ENCODE results near the gene KLF9. TPM values are rescaled to one million over a fixed set of nuclear protein-coding genes. Genes with fewer than 3 reads are reported as not detected.

Gene KLF9
- total RNA-seq, 1 donor from 2014 or later, result 3.6 TPM

- DNase-seq (ENCODE audit: low spot score in 2 of 2, unreplicated experiment in 2 of 2), result no peak
- peaks cover 39% of the 10 kb centered on the region for H3K4me1 Mint-ChIP-seq
- H3K27me3 Mint-ChIP-seq (ENCODE audit: low read depth), result peaks cover 4% of the 10 kb centered on the region
- no peaks in the 10 kb centered on the region for H3K36me3 Mint-ChIP-seq
- H3K27ac Mint-ChIP-seq, result peak overlapping the region; percentile 98
- no peaks in the 10 kb centered on the region for H3K9me3 Mint-ChIP-seq
- peak overlapping the region; percentile 82 for H3K4me3 Mint-ChIP-seq
- no peak for TF ChIP-seq CTCF (IDR thresholded peaks at IDR 0.05; ENCODE audit: unreplicated experiment)
Measured at GRCh38 chr9:70421272-70422180, 7.1 kb upstream of the KLF9 start.

GRCh38 chr9:70420441-70421271 is 6.2 kb upstream of the KLF9 start:
- H3K27ac Mint-ChIP-seq, result peak overlapping the region; percentile 98
- H3K27me3 Mint-ChIP-seq (ENCODE audit: low read depth), result peaks cover 5% of the 10 kb centered on the region

GRCh38 chr9:70419556-70420440 is 5.3 kb upstream of the KLF9 start:
- peaks cover 39% of the 10 kb centered on the region for H3K4me1 Mint-ChIP-seq
- peak overlapping the region; percentile 98 for H3K27ac Mint-ChIP-seq
- peak overlapping the region; percentile 82 for H3K4me3 Mint-ChIP-seq
- H3K9me3 Mint-ChIP-seq, result no peaks in the 10 kb centered on the region
- no peaks in the 10 kb centered on the region for H3K36me3 Mint-ChIP-seq
- peak; percentile 59 to 79 for DNase-seq (ENCODE audit: low spot score in 2 of 2, unreplicated experiment in 2 of 2)
- TF ChIP-seq CTCF (IDR thresholded peaks at IDR 0.05; ENCODE audit: unreplicated experiment), result no peak
- peaks cover 3% of the 10 kb centered on the region for H3K27me3 Mint-ChIP-seq (ENCODE audit: low read depth)

More at GRCh38 chr9:70420441-70421271, 6.2 kb upstream of the KLF9 start:
- Mint-ChIP-seq H3K9me3 (no peaks in the 10 kb centered on the region), H3K4me3 (peak overlapping the region; percentile 82), H3K36me3 (no peaks in the 10 kb centered on the region), H3K4me1 (peaks cover 39% of the 10 kb centered on the region)
- TF ChIP-seq CTCF (IDR thresholded peaks at IDR 0.05; ENCODE audit: unreplicated experiment), result no peak
- DNase-seq (ENCODE audit: low spot score in 2 of 2, unreplicated experiment in 2 of 2), result peak; percentile 45 to 74

- peak; percentile 67 to 90 for DNase-seq (ENCODE audit: low spot score in 2 of 2, unreplicated experiment in 2 of 2)
- Mint-ChIP-seq H3K27me3 (ENCODE audit: low read depth) (peaks cover 3% of the 10 kb centered on the region), H3K9me3 (no peaks in the 10 kb centered on the region), H3K36me3 (no peaks in the 10 kb centered on the region), H3K27ac (peak overlapping the region; percentile 98), H3K4me3 (peak overlapping the region; percentile 82), H3K4me1 (peaks cover 48% of the 10 kb centered on the region)
- TF ChIP-seq CTCF (IDR thresholded peaks at IDR 0.05; ENCODE audit: unreplicated experiment), result no peak
Measured at GRCh38 chr9:70418822-70419555, 4.5 kb upstream of the KLF9 start.
